ENCODE results near the gene GMPS. TPM values are rescaled to one million over a fixed set of nuclear protein-coding genes. Genes with fewer than 3 reads are reported as not detected.
"Not testable (repeated sequence)": the region's sequence is repeated elsewhere in the genome, so short reads cannot be mapped to it uniquely, and the experiment has no call there.

GMPS gene
- polyA plus RNA-seq, 1 of the 3 experiments (the other 2 are of a cell fraction): 13.4 TPM

DNA sequence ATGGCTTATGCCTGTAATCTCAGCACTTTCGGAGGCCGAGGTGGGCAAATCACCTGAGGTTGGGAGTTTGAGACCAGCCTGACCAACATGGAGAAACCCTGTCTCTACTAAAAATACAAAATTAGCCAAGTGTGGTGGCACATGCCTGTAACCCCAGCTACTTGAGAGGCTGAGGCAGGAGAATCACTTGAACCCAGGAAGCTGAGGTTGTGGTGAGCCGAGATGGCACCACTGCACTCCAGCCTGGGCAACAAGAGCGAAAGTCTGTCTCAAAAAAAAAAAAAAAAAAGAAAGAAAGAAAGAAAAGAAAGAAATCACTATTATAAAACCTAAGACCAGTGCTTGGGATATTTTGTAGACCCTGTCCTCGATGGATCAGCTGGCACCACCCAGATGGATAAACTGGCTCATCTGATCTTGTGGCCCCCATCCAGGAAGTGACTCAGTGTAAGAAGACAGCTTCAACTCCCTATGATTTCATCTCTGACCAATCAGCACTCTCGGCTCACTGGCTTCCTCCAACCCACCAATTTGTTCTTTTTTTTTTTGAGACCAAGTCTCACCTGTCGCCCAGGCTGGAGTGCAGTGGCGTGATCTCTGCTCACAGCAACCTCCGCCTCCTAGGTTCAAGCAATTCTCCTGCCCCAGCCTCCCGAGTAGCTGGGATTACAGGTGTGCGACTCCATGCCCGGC is 8.0 kb upstream of the GMPS start:
- H3K36me3 ChIP-seq (replicated peaks in 1 of 2; ENCODE audit: control insufficient read depth in 1 of 2, insufficient read depth in 2 of 2, low read length in 1 of 2); H3K9me2 ChIP-seq; H3K27me3 ChIP-seq (ENCODE audit: insufficient read depth); H3K4me1 ChIP-seq (ENCODE audit: control insufficient read depth in 1 of 2, insufficient read depth in 2 of 2, low read depth in 1 of 2, low read length in 1 of 2); H4K20me1 ChIP-seq (ENCODE audit: insufficient read depth); H3K79me2 ChIP-seq (ENCODE audit: insufficient read depth); DNase-seq; H3K9me3 ChIP-seq; H3K9ac ChIP-seq; H3K27ac ChIP-seq (ENCODE audit: low read depth in 2 of 2, low read length in 1 of 2); H3F3A ChIP-seq (replicated peaks; ENCODE audit: insufficient read depth); H3K4me3 ChIP-seq (ENCODE audit: low read depth in 2 of 2, low read length in 1 of 2); POLR2A ChIA-PET: not testable (repeated sequence)
- TF ChIP-seq JUND (IDR thresholded peaks at IDR 0.05) (peak; percentile 42), TCF12 (IDR thresholded peaks at IDR 0.05) (peak; percentile 15; the same call in 1 of the 2 replicates), FOSL2 (IDR thresholded peaks at IDR 0.05; ENCODE audit: borderline replicate concordance, low read depth) (peak; percentile 51; the same call in 1 of the 2 replicates), ELF1 (IDR thresholded peaks at IDR 0.05) (0 out of 2 replicates have a peak, but pooled peaks have one; percentile 10), NFIC (IDR thresholded peaks at IDR 0.05; ENCODE audit: borderline replicate concordance) (0 out of 2 replicates have a peak, but pooled peaks have one; percentile 33)
- TF ChIP-seq, protein P1, sequence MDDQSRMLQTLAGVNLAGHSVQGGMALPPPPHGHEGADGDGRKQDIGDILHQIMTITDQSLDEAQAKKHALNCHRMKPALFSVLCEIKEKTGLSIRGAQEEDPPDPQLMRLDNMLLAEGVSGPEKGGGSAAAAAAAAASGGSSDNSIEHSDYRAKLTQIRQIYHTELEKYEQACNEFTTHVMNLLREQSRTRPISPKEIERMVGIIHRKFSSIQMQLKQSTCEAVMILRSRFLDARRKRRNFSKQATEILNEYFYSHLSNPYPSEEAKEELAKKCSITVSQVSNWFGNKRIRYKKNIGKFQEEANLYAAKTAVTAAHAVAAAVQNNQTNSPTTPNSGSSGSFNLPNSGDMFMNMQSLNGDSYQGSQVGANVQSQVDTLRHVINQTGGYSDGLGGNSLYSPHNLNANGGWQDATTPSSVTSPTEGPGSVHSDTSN (IDR thresholded peaks at IDR 0.05): peak; percentile 56
- WGBS (ENCODE audit: low lambda C conversion rate): 69% methylated on average over 12 of the region's 12 CpGs
- peak overlapping the region; percentile 21; the same call in 1 of the 2 replicates for H3K4me2 ChIP-seq
- peak overlapping the region; percentile 52; the same call in 1 of the 2 replicates for H2AFZ ChIP-seq (ENCODE audit: low read depth)
- CTCF ChIA-PET: interaction anchor here (0.6 to 1.7 kb wide), 4 partner anchors 56 to 1237 kb away, joined by 3 to 5 read pairs (median 3); partner anchors contain the start of gene C3orf33

DNA sequence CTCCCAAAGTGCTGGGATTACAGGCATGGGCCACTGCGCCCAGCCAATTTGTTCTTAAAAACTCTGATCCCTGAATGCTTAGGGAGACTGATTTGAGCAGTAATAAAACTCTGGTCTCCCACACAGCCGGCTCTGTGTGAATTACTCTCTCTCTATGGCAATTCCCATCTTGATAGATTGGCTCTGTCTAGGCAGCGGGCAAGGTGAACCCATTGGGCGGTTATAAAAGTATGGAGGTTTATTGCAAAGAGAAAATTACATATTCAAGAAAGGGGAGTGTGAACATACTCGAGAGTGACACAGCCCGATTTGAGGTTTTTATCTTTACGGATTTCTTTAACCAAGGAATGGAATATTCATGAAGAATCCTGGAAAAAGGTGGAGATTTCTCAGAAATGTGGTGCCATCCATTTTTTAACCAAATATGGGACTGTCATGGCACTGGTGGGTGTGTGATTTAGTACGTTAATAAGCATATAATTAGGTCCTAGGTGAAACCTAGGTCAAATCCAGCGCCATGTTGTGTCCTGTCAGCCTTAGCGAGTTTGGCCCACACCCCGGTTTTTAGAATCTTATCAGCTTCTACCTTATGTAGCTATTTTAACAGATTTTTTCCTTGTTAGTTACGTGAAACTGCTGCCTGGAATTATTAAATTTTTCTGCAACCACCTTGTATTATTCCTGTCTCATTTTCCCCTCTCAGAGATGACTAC is 7.2 kb upstream of the GMPS start:
- no peak for DNase-seq
- Histone ChIP-seq H3K27ac (ENCODE audit: low read depth in 2 of 2, low read length in 1 of 2) (no peak overlapping the region), H3K4me1 (ENCODE audit: control insufficient read depth in 1 of 2, insufficient read depth in 2 of 2, low read depth in 1 of 2, low read length in 1 of 2) (no peaks in the 10 kb centered on the region), H3K9ac (no peak overlapping the region), H3K4me3 (ENCODE audit: low read depth in 2 of 2, low read length in 1 of 2) (no peak overlapping the region), H3K9me2 (no peaks in the 10 kb centered on the region), H3K79me2 (ENCODE audit: insufficient read depth) (no peaks in the 10 kb centered on the region), H2AFZ (ENCODE audit: low read depth) (peak overlapping the region; percentile 52; the same call in 1 of the 2 replicates), H3K4me2 (peak overlapping the region; percentile 21; the same call in 1 of the 2 replicates), H3K9me3 (no peaks in the 10 kb centered on the region), H3K27me3 (ENCODE audit: insufficient read depth) (no peaks in the 10 kb centered on the region), H4K20me1 (ENCODE audit: insufficient read depth) (no peaks in the 10 kb centered on the region), H3F3A (replicated peaks; ENCODE audit: insufficient read depth) (peaks cover 6% of the 10 kb centered on the region), H3K36me3 (replicated peaks in 1 of 2; ENCODE audit: control insufficient read depth in 1 of 2, insufficient read depth in 2 of 2, low read length in 1 of 2) (no peaks in the 10 kb centered on the region)
- ChIA-PET CTCF (interaction anchor here (1.7 kb wide), 1 partner anchor 57 kb away, joined by 5 read pairs; the partner anchor contains the start of gene C3orf33), POLR2A (no interaction called here)
- 76% methylated on average over 12 of the region's 12 CpGs for WGBS (ENCODE audit: low lambda C conversion rate)
- TF ChIP-seq, protein P2, sequence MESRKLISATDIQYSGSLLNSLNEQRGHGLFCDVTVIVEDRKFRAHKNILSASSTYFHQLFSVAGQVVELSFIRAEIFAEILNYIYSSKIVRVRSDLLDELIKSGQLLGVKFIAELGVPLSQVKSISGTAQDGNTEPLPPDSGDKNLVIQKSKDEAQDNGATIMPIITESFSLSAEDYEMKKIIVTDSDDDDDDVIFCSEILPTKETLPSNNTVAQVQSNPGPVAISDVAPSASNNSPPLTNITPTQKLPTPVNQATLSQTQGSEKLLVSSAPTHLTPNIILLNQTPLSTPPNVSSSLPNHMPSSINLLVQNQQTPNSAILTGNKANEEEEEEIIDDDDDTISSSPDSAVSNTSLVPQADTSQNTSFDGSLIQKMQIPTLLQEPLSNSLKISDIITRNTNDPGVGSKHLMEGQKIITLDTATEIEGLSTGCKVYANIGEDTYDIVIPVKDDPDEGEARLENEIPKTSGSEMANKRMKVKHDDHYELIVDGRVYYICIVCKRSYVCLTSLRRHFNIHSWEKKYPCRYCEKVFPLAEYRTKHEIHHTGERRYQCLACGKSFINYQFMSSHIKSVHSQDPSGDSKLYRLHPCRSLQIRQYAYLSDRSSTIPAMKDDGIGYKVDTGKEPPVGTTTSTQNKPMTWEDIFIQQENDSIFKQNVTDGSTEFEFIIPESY (IDR thresholded peaks at IDR 0.05; ENCODE audit: borderline replicate concordance, low read depth): no peak
- no peak for TF ChIP-seq SMC3 (IDR thresholded peaks at IDR 0.05; ENCODE audit: low read depth, low read length)
- TF ChIP-seq RCOR1 (IDR thresholded peaks at IDR 0.05; ENCODE audit: low read length): no peak
- TF ChIP-seq TAF1 (IDR thresholded peaks at IDR 0.05; ENCODE audit: borderline replicate concordance, low read depth, low read length): no peak
- TF ChIP-seq SIN3A (IDR thresholded peaks at IDR 0.05; ENCODE audit: borderline replicate concordance, low read depth, low read length): no peak
- no peak for TF ChIP-seq NRF1 (IDR thresholded peaks at IDR 0.05; ENCODE audit: low read depth, low read length)
- TF ChIP-seq, protein P1 (IDR thresholded peaks at IDR 0.05): no peak
- no peak for TF ChIP-seq GATA2 (CRISPR knock-in tag; IDR thresholded peaks at IDR 0.05)
- TF ChIP-seq, protein P3, sequence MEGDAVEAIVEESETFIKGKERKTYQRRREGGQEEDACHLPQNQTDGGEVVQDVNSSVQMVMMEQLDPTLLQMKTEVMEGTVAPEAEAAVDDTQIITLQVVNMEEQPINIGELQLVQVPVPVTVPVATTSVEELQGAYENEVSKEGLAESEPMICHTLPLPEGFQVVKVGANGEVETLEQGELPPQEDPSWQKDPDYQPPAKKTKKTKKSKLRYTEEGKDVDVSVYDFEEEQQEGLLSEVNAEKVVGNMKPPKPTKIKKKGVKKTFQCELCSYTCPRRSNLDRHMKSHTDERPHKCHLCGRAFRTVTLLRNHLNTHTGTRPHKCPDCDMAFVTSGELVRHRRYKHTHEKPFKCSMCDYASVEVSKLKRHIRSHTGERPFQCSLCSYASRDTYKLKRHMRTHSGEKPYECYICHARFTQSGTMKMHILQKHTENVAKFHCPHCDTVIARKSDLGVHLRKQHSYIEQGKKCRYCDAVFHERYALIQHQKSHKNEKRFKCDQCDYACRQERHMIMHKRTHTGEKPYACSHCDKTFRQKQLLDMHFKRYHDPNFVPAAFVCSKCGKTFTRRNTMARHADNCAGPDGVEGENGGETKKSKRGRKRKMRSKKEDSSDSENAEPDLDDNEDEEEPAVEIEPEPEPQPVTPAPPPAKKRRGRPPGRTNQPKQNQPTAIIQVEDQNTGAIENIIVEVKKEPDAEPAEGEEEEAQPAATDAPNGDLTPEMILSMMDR (IDR thresholded peaks at IDR 0.05): no peak
- TF ChIP-seq, protein P4, sequence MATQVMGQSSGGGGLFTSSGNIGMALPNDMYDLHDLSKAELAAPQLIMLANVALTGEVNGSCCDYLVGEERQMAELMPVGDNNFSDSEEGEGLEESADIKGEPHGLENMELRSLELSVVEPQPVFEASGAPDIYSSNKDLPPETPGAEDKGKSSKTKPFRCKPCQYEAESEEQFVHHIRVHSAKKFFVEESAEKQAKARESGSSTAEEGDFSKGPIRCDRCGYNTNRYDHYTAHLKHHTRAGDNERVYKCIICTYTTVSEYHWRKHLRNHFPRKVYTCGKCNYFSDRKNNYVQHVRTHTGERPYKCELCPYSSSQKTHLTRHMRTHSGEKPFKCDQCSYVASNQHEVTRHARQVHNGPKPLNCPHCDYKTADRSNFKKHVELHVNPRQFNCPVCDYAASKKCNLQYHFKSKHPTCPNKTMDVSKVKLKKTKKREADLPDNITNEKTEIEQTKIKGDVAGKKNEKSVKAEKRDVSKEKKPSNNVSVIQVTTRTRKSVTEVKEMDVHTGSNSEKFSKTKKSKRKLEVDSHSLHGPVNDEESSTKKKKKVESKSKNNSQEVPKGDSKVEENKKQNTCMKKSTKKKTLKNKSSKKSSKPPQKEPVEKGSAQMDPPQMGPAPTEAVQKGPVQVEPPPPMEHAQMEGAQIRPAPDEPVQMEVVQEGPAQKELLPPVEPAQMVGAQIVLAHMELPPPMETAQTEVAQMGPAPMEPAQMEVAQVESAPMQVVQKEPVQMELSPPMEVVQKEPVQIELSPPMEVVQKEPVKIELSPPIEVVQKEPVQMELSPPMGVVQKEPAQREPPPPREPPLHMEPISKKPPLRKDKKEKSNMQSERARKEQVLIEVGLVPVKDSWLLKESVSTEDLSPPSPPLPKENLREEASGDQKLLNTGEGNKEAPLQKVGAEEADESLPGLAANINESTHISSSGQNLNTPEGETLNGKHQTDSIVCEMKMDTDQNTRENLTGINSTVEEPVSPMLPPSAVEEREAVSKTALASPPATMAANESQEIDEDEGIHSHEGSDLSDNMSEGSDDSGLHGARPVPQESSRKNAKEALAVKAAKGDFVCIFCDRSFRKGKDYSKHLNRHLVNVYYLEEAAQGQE (IDR thresholded peaks at IDR 0.05; ENCODE audit: low read depth, low read length): no peak
- TF ChIP-seq ELF1 (IDR thresholded peaks at IDR 0.05): no peak

Measured in SK-N-SH (cell line).